ENCODE data around the gene TANGO6.

- no peak for TF ChIP-seq CTCF (IDR thresholded peaks at IDR 0.05; ENCODE audit: low read depth, low read length, poor library complexity, severe bottlenecking)
- no peak for TF ChIP-seq EZH2phosphoT487 (IDR thresholded peaks at IDR 0.05; ENCODE audit: borderline replicate concordance, low read length)
Observed at GRCh38 chr16:68860978-68861892, 17.9 kb downstream of the TANGO6 start.

Data from DOHH2 (cell line).